ENCODE data around the gene POR.
"Not testable (repeated sequence)": the region's sequence is repeated elsewhere in the genome, so short reads cannot be mapped to it uniquely, and the experiment has no call there.

The POR gene

DNA sequence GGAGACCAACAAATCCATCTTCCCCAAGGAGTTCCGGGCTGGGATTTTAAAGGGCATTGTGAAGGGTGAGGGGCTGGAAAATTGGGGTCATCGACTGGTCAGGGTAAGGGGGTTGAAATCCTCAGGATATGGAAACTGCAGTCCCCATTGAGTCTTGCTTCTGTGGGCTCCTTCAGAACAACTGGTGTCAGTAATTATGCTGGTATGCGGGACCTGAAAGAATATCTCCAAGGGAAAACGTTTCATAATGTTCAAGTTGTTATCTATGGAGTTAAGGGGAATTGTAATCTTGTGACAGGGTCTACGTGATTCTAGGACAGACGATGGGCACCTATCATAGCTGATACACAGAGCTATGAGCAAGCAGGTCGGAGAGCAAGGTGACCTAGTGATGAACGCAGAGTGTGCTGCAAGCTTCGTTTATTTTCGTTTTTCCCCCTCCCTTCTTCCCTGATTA is 36.6 kb upstream of the POR start:
- ChIA-PET CTCF (interaction anchor here (0.8 to 4.8 kb wide), 5 partner anchors 9 to 142 kb away, joined by 3 to 25 read pairs (median 7); no protein-coding TSS in a partner anchor), POLR2A (interaction anchor here (0.5 to 0.7 kb wide), 2 partner anchors 42 to 44 kb away, joined by 5 to 9 read pairs; no protein-coding TSS in a partner anchor)

GRCh38 chr7:75878769-75879611 is 36.0 kb upstream of the POR start, which contains the start of gene RHBDD2:
RHBDD2 (plus strand) TSS chr7:75879034; CDS start chr7:75879083, 49 bp downstream.
- CTCF ChIA-PET: interaction anchor here (1.4 to 4.8 kb wide), 3 partner anchors 10 to 141 kb away, joined by 7 to 25 read pairs (median 18); no protein-coding TSS in a partner anchor
- POLR2A ChIA-PET: interaction anchor here (0.7 kb wide), 2 partner anchors 41 to 85 kb away, joined by 5 to 9 read pairs; no protein-coding TSS in a partner anchor
- TF ChIP-seq, protein P1, sequence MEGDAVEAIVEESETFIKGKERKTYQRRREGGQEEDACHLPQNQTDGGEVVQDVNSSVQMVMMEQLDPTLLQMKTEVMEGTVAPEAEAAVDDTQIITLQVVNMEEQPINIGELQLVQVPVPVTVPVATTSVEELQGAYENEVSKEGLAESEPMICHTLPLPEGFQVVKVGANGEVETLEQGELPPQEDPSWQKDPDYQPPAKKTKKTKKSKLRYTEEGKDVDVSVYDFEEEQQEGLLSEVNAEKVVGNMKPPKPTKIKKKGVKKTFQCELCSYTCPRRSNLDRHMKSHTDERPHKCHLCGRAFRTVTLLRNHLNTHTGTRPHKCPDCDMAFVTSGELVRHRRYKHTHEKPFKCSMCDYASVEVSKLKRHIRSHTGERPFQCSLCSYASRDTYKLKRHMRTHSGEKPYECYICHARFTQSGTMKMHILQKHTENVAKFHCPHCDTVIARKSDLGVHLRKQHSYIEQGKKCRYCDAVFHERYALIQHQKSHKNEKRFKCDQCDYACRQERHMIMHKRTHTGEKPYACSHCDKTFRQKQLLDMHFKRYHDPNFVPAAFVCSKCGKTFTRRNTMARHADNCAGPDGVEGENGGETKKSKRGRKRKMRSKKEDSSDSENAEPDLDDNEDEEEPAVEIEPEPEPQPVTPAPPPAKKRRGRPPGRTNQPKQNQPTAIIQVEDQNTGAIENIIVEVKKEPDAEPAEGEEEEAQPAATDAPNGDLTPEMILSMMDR (IDR thresholded peaks at IDR 0.05; ENCODE audit: control extremely low read depth, extremely low read depth, low read depth, missing control alignments): no peak
- DNase-seq (ENCODE audit: extremely low spot score): peak; percentile 100

More for the DNA sequence above, 36.6 kb upstream of the POR start:
- DNase-seq (ENCODE audit: extremely low spot score): no peak
- TF ChIP-seq, protein P1 (IDR thresholded peaks at IDR 0.05; ENCODE audit: control extremely low read depth, extremely low read depth, low read depth, missing control alignments): no peak

DNA sequence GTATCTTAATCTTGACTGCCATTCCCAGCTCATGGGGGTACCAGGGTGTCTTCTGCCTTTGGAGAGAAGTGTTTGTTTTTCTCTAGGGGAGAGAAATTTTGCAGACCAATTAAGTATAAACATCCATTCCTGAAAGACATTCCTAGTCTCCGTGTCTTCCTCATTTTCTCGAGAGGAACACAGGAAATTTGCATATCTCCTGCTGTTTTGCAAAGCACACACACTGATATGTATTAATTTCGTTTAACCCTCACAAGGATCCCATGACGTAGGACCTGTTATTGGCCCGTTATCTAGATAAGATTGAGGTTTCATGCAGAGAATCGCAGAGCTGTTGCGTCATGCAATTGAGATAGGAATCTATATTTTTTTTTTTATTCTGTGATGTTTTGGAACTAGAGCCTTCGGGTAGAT is 35.2 kb upstream of the POR start:
- ChIA-PET POLR2A (no interaction called here), CTCF (no interaction called here)
- TF ChIP-seq, protein P1 (IDR thresholded peaks at IDR 0.05; ENCODE audit: control extremely low read depth, extremely low read depth, low read depth, missing control alignments): no peak
- no peak for DNase-seq (ENCODE audit: extremely low spot score)

- DNase-seq (ENCODE audit: extremely low spot score): no peak
- CTCF ChIA-PET: no interaction called here
- POLR2A ChIA-PET: no interaction called here
- TF ChIP-seq, protein P1 (IDR thresholded peaks at IDR 0.05; ENCODE audit: control extremely low read depth, extremely low read depth, low read depth, missing control alignments): no peak
Measured at GRCh38 chr7:75880242-75880641, 34.7 kb upstream of the POR start.

GRCh38 chr7:75881436-75882095 is 33.4 kb upstream of the POR start:
- TF ChIP-seq, protein P1 (IDR thresholded peaks at IDR 0.05; ENCODE audit: control extremely low read depth, extremely low read depth, low read depth, missing control alignments): no peak
- ChIA-PET POLR2A (no interaction called here), CTCF (interaction anchor here (2.4 kb wide), 1 partner anchor 138 kb away, joined by 9 read pairs; no protein-coding TSS in a partner anchor)
- no peak for DNase-seq (ENCODE audit: extremely low spot score)

DNA sequence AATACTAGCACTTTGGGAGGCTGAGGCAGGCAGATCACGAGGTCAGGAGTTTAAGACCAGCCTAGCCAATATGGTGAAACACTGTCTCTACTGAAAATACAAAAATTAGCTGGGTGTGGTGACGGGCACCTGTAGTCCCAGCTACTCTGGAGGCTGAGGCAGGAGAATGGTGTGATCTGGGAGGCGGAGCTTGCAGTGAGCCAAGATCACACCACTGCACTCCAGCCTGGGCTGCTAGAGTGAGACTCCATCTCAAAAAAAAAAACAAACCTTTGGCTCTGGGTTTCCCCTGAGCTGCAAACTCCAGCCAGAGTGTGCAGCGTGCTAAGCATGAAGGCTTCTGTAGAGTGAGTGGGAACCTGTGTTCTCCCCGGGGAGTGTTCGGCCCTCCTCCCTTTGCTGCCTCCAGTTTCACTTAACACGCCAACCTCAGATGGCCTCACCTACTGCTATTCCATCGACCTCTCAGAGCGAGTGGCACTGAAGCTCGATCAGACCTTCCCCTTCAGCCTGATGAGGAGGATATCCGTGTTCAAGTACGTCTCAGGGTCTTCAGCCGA is 31.6 kb upstream of the POR start:
- POLR2A ChIA-PET; DNase-seq (ENCODE audit: extremely low spot score): not testable (repeated sequence)
- CTCF ChIA-PET: interaction anchor here (2.4 kb wide), 1 partner anchor 137 kb away, joined by 9 read pairs; no protein-coding TSS in a partner anchor

All from GM10248 (cell line).